PC-3 (cell line): ENCODE measurements around the gene BRIP1. TPM values are rescaled to one million over a fixed set of nuclear protein-coding genes. Genes with fewer than 3 reads are reported as not detected.

Source experiments
- ATAC-seq: fragments of 200-7000 bp; cut with Tn5 transposase; 2 replicates; pipeline ENCODE4 v1.9.1; 2020; ENCODE audit warnings: mild to moderate bottlenecking, moderate library complexity
- BruUV-seq: library from RNA; stranded (reverse); fragments of 400-500 nt; replicated peaks from 2 replicates; lab custom pipeline; 2021; lab: Mats Ljungman, UMichigan
- CTCF ChIA-PET: fragments of 300-600 bp; sonication (Branson Sonifier 250); formaldehyde crosslinking; loops from one replicate; lab custom pipeline; 2022; ENCODE audit warnings: antibody characterized with exemption; lab: Charles Lee
- POLR2A ChIA-PET: fragments of 300-600 bp; sonication (Branson Sonifier 250); formaldehyde crosslinking; loops from one replicate; lab custom pipeline; 2022; ENCODE audit warnings: antibody characterized with exemption; ENCODE audit not compliant: unreplicated experiment; lab: Charles Lee
- DNase-seq: peaks from one replicate; pipeline ENCODE4 v3.0.0-alpha.2; 2015
- H2AFZ ChIP-seq: fragments of 300-600 bp; sonication (generic); 2 replicates; pipeline ENCODE4 v1.6.0; 2016; ENCODE audit warnings: antibody characterized with exemption, low read length
- H3F3A ChIP-seq: fragments of 300-600 bp; sonication (generic); one replicate; pipeline ENCODE4 v1.6.0; 2017; ENCODE audit warnings: antibody characterized with exemption, low read length, control low read depth, mild to moderate bottlenecking; ENCODE audit not compliant: unreplicated experiment
- H3K27ac ChIP-seq: fragments of 300-600 bp; sonication (generic); 2 replicates; pipeline ENCODE4 v1.5.1; 2016; ENCODE audit warnings: mild to moderate bottlenecking, low read length
- H3K27me3 ChIP-seq: fragments of 300-600 bp; sonication (generic); 2 replicates; pipeline ENCODE4 v1.6.1; 2016; ENCODE audit warnings: low read length, mixed read lengths
- H3K36me3 ChIP-seq: fragments of 300-600 bp; sonication (generic); 2 replicates; pipeline ENCODE4 v1.6.1; 2016; ENCODE audit warnings: low read depth, mixed run types, low read length, mixed read lengths
- H3K4me1 ChIP-seq: fragments of 300-600 bp; sonication (generic); 2 replicates; pipeline ENCODE4 v1.5.1; 2016; ENCODE audit warnings: low read length; ENCODE audit not compliant: insufficient read depth
- H3K4me2 ChIP-seq: fragments of 300-600 bp; sonication (generic); 2 replicates; pipeline ENCODE4 v1.6.0; 2016; ENCODE audit warnings: low read length
- H3K4me3 ChIP-seq: fragments of 300-600 bp; sonication (generic); 2 replicates; pipeline ENCODE4 v1.5.1; 2016; ENCODE audit warnings: mild to moderate bottlenecking, low read length, mixed read lengths
- H3K79me2 ChIP-seq: fragments of 300-600 bp; sonication (generic); 2 replicates; pipeline ENCODE4 v1.6.1; 2017; ENCODE audit warnings: low read length, mixed read lengths
- H3K9ac ChIP-seq: fragments of 300-600 bp; sonication (generic); 2 replicates; pipeline ENCODE4 v1.6.0; 2016; ENCODE audit warnings: mild to moderate bottlenecking, low read length
- H3K9me2 ChIP-seq: fragments of 300-600 bp; sonication (generic); replicated peaks from 2 replicates; pipeline ENCODE4 v1.6.1; 2016; ENCODE audit warnings: mixed run types, low read length, mixed read lengths
- H3K9me3 ChIP-seq: fragments of 300-600 bp; sonication (generic); 2 replicates; pipeline ENCODE4 v1.6.1; 2016; ENCODE audit warnings: low read length, mixed read lengths
- H4K20me1 ChIP-seq: fragments of 300-600 bp; sonication (generic); 2 replicates; pipeline ENCODE4 v1.6.1; 2016; ENCODE audit warnings: low read length, mixed read lengths
- CTCF ChIP-seq: fragments of 300-600 bp; sonication (generic); conservative IDR thresholded peaks from 2 replicates; pipeline ENCODE4 v1.5.1; 2017; ENCODE audit warnings: antibody characterized with exemption, low read depth, mild to moderate bottlenecking, low read length
- EZH2 ChIP-seq: fragments of 300-600 bp; sonication (generic); IDR thresholded peaks from one replicate; pipeline ENCODE4 v1.6.1; 2017; ENCODE audit warnings: antibody characterized with exemption, mild to moderate bottlenecking, low read length; ENCODE audit not compliant: unreplicated experiment
- EZH2phosphoT487 ChIP-seq: fragments of 300-600 bp; sonication (generic); IDR thresholded peaks from 2 replicates; pipeline ENCODE4 v1.6.1; 2018; ENCODE audit warnings: mild to moderate bottlenecking, antibody characterized with exemption, low read length, borderline replicate concordance
- intact Hi-C: fragments of 100-400 bp; cut with micrococcal nuclease; formaldehyde crosslinking; loops from 2 replicates; pipeline ENCODE4 v1.9.0; 2023
- total RNA-seq: library from RNA; depleted of rRNA; stranded (reverse); fragments of >200 nt; gene quantifications from 2 replicates; pipeline ENCODE4 v1.2.3, GENCODE V29; 2014

BRIP1 gene
- total RNA-seq, 1 experiment from 2014 or later = 21.1 TPM

- no peak overlapping the region for H3K4me3 ChIP-seq
- H3K4me2 ChIP-seq = no peak overlapping the region
- peaks cover 36% of the 10 kb centered on the region for H3K36me3 ChIP-seq
- H3K79me2 ChIP-seq = no peaks in the 10 kb centered on the region
- no peaks in the 10 kb centered on the region for H3K9me2 ChIP-seq
- H3F3A ChIP-seq = no peaks in the 10 kb centered on the region
- TF ChIP-seq CTCF (no peak), EZH2phosphoT487 (no peak), EZH2 (no peak)
- DNase-seq (no peak), ATAC-seq (no peak)
- no TSS peak for BruUV-seq
- H3K4me1 ChIP-seq = no peaks in the 10 kb centered on the region
- H4K20me1 ChIP-seq = no peaks in the 10 kb centered on the region
- no peaks in the 10 kb centered on the region for H3K27me3 ChIP-seq
- ChIA-PET POLR2A (no interaction called here), CTCF (no interaction called here)
- H3K9me3 ChIP-seq = no peaks in the 10 kb centered on the region
- H2AFZ ChIP-seq = no peak overlapping the region
- H3K9ac ChIP-seq = no peak overlapping the region
- no peak overlapping the region for H3K27ac ChIP-seq
- intact Hi-C loops = no loop called here
Observed at GRCh38 chr17:61738249-61738648, 125.1 kb downstream of the BRIP1 start.

- Histone ChIP-seq H3K4me2 (no peak overlapping the region), H3K4me3 (no peak overlapping the region)
- DNase-seq = no peak
Observed at GRCh38 chr17:61737820-61738219, 125.5 kb downstream of the BRIP1 start.

GRCh38 chr17:61736438-61736837, 126.9 kb downstream of the BRIP1 start:
- TF ChIP-seq EZH2 (no peak), EZH2phosphoT487 (no peak), CTCF (no peak)
- no peak overlapping the region for H3K27ac ChIP-seq
- H3K79me2 ChIP-seq = no peaks in the 10 kb centered on the region
- ChIA-PET CTCF (no interaction called here), POLR2A (no interaction called here)
- H3K9me3 ChIP-seq = no peaks in the 10 kb centered on the region
- intact Hi-C loops = no loop called here
- BruUV-seq = no TSS peak
- ATAC-seq (no peak), DNase-seq (no peak)
- peaks cover 26% of the 10 kb centered on the region for H3K36me3 ChIP-seq
- no peaks in the 10 kb centered on the region for H3K27me3 ChIP-seq
- H3F3A ChIP-seq = no peaks in the 10 kb centered on the region
- no peak overlapping the region for H2AFZ ChIP-seq
- no peak overlapping the region for H3K9ac ChIP-seq
- H4K20me1 ChIP-seq = no peaks in the 10 kb centered on the region
- no peak overlapping the region for H3K4me3 ChIP-seq
- no peak overlapping the region for H3K4me2 ChIP-seq
- no peaks in the 10 kb centered on the region for H3K9me2 ChIP-seq
- H3K4me1 ChIP-seq = no peaks in the 10 kb centered on the region

More at GRCh38 chr17:61737820-61738219, 125.5 kb downstream of the BRIP1 start:
- ChIA-PET CTCF (no interaction called here), POLR2A (no interaction called here)
- TF ChIP-seq EZH2 (no peak), CTCF (no peak), EZH2phosphoT487 (no peak)
- H3K79me2 ChIP-seq = no peaks in the 10 kb centered on the region
- ATAC-seq = no peak
- intact Hi-C loops = no loop called here
- no peak overlapping the region for H2AFZ ChIP-seq
- H4K20me1 ChIP-seq = no peaks in the 10 kb centered on the region
- no peaks in the 10 kb centered on the region for H3K27me3 ChIP-seq
- no peak overlapping the region for H3K27ac ChIP-seq
- peaks cover 36% of the 10 kb centered on the region for H3K36me3 ChIP-seq
- H3K9ac ChIP-seq = no peak overlapping the region
- no peaks in the 10 kb centered on the region for H3K4me1 ChIP-seq
- no peaks in the 10 kb centered on the region for H3F3A ChIP-seq
- H3K9me3 ChIP-seq = no peaks in the 10 kb centered on the region
- no TSS peak for BruUV-seq
- H3K9me2 ChIP-seq = no peaks in the 10 kb centered on the region
